Fibroblast of the conjunctiva (primary cell): ENCODE measurements around the gene MOB2.

Experiments
- DNase-seq: peaks from one replicate; pipeline ENCODE4 v3.0.0-alpha.2; 2010; ENCODE audit warnings: low read depth

The MOB2 gene, protein sequence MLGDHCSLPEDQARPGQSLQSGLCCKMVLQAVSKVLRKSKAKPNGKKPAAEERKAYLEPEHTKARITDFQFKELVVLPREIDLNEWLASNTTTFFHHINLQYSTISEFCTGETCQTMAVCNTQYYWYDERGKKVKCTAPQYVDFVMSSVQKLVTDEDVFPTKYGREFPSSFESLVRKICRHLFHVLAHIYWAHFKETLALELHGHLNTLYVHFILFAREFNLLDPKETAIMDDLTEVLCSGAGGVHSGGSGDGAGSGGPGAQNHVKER

DNA sequence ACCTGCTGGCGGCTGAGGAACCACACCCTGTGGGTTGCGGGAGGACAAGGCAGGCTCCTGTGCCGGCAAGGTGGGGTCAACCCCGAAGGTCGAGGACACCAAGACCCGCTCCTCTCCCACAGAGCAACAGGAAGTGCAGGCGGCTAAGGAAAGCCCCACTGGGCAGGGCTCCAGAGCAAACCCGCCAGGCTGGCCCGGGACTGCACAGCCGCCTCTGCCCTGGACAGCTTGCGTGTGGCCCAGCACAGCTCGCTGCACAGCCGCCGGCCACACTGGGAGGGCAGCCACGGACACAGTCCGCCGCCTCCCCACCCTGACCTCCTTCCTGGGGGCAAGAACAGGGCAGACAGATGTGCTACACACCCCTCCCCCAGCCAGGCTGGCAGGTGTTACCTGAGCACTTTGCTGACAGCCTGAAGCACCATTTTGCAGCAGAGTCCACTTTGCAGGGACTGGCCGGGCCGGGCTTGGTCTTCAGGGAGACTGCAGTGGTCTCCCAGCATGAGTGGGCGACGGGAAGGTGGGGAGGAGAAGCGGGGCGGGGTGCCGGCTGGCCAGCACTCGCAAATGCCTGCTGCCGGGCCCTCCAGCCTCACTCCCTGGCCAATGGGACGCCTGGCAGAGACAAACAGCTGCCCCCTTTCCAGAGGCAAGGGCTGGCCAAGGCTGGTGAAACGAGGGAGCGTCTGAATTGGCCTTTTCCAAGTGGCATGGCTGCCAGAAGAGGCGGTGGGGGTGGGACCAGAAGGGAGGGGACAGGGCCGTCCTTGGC lies at the start of gene MOB2:
Gene MOB2, minus strand, starts transcription at position 726 of the 772 bp plus-strand sequence. Its CDS starts 223 bp downstream, at position 503.
- no peak for DNase-seq

DNA sequence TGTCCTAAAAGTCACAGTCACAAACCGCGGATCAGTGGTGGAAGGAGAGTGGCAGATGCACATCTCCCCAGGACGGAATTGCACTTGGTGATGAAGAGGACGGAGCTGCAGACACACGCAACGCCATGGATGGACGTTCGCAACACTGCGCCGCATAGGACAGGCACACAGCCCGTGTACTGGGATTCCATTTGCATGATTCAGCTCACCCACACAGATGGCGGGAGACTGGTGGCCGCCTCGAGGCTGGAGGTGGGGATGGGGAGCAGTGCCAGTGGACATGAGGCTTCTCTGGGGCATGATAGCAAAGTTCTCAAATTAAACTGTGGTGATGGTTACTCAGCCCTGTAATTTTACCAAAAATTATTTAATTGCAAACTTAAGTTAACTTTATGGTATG lies 48.1 kb upstream of the MOB2 start:
- DNase-seq: no peak

DNA sequence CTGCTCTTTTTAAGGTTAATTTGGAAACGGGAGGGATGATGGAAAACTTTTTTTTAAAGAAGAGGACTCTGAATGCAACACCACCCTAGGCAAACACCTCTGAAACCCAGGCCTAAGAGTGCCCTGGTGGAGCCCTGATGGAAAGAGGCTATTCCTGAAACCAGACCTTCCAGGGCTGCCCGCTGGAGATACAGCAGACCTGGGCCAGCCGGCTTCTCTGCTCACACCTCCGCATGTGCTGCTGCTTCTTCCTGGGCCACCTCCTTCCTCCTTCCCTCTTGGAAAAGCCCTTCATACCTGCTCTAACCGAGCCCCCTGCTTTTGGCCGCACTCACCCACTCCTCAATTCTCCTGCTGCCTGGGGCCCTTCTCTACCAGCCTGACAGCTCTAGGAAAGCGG lies 47.6 kb upstream of the MOB2 start:
- no peak for DNase-seq

DNA sequence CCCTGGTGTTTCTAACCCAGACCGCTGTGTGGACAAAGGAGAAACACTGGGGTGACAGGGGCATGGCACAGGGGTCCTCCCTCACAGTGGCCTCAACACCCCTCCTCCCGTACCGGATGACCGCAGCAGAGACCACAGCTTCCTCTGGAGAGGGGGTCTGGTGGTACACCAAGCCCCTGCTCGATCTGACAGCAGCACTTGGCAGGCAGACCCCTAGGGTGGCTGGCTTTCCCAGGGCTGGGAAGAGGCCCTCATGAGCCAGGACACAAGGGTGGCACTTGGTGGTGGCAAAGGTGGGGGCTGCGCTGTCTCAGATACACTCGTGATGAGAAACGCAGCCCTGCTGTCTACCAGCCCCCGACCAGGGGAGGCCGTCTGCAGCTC lies 46.8 kb upstream of the MOB2 start:
- no peak for DNase-seq

DNA sequence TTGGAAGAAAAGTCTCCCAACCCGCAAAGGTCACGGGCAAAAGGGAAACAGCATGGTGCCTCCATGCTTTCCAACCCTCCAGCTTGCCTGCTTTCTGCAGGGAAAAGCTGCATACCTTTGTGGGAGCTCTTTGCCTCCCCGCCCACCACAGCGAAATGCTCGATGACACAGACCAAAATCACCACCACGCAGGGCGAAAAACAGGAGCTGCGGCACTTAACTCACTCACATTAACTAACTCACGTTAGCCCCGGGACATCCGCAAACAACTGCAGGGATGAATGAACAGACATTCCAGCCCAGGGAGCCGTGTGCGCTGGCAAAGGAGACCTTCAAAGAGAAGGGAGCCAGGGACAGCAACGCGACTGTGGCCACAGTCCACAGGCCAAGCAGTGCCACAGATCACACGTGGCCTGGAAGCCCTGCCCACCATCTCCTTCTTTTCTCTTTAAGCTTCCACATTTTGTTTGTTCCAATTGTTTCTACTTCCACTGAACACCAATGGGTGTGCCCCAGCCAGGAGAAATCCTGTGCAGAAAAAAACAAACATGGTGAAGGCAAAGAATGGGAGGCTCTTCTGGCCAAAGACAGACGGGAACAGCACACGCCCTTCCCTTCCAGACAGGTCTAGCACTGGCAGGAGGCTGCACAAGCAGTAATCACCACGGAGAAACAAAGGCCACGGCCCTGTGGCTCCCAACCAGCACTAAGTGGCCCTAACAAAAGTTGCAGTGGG lies 46.2 kb upstream of the MOB2 start:
- DNase-seq: no peak

DNA sequence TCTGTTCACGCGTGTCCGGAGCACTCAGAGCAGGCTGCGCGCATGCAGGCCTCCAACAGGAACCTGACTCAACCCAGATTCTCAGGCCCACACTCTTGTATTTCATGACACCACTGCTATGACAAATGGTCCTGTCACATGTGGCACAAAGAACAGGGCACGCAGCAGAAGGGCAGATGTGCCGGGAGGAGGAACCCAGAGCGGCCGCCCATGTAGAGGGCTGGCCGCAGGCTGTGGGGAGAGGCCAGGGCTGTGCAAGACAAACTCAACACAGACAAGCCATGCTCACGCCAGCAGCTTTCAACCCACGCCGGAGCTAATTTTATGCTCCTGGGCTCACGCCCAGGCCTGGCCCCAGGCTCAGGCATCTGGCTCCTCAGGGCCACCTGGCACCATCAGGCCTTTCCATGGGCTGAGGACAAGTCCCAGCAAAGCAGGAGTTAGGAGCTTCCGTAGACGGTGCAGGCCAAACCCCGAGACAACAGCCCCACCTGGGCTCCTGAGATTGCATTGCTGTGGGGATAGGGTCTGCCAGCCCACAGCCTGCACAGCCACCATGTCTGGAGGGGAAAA lies 45.5 kb upstream of the MOB2 start:
- no peak for DNase-seq

DNA sequence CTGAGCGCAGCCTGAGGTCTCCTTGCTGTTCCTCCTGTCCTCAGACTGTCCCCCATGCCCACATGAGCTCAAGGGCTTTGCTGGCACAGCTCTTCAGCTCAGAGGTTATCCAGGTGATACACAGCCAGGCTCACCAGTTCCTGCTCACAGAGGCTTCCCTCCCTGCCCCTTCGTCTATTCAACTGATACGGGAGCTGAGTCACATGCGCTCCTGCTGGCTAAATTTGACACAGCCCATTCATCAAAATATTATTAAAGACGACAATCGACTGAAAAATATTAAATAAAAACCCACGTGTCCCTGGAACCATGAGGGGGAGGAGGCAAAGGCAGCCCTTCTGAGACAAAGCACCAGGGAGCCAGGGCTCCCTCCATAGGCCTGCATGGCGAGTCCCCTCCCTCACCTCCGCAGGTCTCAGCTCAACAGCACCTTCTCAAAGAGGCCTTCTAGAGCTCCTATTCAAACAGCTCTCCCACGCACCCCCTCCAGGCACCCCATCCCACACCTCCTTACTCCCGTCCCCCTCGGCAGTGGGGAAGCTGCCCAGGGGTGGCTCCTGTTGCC lies 45.0 kb upstream of the MOB2 start:
- DNase-seq: no peak

DNA sequence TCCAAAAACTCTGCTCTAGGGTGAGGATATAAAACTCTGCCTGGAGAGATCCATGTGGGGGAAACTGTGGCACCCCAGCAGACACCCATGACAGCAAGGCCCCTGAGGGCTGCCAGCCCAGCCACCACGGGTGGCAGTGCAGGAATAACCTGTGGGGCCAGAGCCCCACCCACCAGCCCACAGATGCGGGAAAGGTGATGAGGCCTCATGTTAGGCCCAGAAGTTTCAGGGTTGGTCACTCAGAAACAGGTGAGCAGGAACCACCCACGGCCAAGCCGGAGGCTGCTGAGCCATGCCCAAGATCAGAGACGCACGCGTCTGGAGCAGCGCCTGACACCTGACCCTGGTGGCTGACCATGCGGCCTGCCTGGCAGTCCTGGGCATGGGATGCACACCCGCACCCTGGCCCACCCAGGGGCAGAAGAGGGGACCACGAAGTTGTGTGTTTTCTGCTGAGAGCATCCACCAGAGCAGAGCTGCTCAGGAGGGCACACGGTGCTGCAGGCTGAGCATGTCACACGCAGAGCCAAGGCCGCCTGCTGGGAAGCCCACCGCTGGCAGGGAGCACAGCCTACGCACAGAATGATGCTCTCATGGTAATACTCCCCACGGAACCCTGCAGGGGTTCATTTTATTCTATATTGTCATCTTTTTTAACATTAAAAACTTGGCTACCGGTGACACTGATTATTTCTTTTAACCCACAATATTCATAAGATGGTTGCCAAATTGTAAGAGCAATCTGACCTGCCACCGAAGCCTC lies 44.3 kb upstream of the MOB2 start:
- no peak for DNase-seq

DNA sequence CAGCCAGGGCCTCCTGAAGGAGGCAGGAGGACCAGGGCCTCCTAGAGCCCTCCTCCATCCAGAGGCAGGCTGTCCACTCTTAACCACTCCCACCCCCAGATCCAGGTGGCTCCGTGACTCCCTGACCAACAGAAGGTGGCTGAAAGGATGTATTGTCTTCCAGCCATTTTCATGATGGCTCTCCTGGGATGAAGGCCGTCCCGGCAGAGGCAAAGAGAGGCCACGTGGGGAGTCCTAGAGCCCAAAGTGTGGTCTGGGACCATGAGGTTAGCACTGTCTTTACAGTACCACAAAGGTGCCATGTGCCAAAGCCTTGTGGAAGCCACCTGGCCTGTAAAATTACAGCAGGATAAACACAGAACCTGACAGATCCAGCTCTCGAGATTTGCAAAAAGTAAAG lies 43.2 kb upstream of the MOB2 start:
- no peak for DNase-seq

DNA sequence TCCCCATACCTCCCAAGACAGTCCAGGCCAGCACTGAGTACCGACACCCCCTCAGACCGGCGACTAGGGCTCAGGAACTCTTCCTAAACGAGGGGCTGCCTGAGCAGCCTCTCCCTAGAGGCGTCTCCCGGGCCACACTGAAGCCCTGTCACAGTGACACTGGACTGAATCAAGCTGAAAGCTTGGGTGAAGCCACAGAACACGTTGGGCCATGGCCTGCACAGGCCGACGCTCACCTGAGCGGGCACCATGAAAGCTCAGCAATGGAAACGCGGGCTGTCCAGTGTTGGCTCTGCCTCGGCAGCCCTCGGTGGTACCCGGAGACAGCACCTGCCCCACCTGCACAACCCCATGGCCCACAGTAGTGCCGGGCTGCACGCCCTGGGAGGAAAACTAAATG lies 42.7 kb upstream of the MOB2 start:
- no peak for DNase-seq

DNA sequence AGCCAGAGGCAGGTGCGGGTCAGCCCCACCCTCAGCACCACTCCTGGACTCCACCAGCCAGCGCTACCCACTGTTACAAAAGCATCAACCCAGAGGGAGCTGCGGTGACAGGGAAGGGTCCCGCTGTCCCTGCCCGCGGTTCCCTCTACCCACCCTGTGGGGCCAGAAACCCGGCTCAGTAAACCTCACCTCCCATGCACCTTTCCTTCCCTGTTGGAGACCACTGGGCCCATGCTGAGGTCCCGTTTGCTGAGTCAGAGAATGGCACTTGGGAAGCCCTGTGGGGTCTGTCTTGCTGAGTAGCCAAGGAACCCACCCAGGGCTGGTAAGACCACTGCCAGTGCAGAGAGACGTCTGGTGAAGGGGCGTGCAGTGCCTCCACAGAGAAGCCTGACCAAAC lies 42.1 kb upstream of the MOB2 start:
- no peak for DNase-seq

DNA sequence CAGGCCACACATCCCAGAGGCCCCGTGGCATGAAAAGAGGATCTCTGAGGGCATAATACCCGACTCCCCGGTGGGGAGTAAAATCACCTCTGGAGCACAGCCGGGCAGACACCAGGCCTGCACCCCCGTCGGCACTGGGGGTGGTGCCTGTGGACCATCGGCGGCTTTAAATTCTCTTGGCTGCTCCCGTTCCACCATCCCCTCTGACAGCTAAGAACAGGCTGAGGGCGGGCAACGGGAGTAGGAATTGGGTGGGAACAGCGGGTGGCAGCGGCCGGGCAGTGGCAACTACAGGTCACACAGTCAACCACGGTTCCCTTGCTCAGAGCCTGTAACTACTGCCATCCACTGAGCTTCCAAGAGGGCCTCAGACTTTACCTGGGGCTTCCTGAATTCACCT lies 40.2 kb upstream of the MOB2 start:
- no peak for DNase-seq

DNA sequence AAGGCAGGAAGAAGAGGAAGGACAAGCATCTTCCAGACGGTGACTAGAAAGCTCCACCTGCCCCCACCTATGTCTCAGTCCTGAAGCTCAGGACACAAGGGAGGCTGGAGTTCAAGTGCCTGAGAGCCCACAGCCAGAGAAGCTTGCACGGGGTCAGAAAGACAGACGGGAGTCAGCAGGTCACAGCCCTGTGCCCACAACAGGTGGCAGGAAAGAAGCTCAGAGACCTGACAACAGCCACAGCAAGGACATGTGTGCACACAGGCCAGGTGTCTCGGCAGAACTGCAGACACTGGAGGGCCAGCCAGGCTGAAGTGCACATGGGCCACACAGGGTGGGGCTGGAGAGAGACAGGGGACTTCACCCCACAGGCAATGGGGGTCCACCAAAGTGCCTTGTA lies 37.2 kb upstream of the MOB2 start:
- DNase-seq: no peak

DNA sequence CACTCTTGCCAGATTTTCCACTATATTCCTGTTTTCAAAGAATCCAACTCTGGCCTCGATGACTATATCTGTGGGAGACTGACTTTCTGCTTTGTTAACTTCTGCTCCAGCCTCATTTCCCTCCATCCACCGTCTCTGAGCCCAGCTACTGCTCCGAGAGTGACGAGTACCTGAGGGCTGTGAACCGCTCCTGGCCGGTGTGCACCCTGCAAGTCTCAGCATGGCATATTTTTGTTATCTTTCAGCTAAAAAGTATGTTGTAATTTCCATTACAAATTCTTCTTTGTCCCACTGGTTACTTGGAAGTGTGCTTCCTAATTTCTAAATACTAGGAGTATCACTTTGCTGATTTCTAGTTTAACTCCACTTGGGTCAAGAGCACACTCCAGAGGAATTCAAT lies 36.5 kb upstream of the MOB2 start:
- DNase-seq: no peak

DNA sequence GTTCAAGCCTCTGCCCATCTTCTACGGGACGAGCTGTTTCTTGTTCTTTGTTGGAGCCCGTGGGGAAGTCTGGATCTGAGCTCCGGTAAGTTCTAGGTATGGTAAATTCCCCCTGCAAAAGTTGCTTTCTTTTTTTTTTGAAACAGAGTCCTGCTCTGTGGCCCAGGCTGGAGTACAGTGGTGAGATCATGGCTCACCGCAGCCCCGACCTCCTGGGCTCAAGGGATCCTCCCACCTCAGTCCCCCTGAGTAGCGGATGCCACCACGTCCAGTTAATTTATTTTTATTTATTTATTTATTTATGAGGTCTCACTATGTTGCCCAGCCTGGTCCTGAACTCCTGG lies 35.5 kb upstream of the MOB2 start:
- DNase-seq: no peak

DNA sequence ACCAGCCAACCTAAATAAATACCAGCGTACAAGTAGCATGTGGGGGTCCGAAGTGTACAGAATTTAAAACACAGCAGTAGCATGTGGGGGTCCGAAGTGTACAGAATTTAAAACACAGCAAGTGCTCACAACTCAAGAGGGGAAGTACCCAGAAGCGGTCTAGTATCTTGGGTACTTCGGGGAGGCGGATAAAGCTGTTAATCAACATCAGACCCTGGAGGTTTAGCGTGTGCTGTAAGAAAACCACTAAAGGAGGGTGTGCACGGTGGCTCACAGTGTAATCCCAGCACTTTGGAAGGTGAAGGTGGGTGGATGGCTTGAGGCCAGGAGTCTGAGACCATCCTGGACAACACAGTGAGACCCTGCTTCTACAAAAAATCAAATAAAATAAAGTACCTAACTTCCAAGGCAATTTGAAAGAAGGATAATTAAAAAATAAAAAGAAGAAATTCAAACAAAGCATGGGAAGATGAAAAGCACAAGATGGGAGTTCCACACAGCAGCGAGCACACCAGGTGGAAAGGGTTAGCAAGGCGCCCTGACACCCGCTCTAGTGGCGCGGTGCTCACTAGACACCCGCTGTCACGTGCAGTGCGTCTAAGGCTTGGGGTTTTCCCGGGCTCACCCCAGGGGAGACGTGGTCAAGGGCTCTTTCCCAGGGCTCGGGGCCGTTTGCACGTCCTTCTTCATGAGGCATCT lies 35.0 kb upstream of the MOB2 start:
- no peak for DNase-seq

DNA sequence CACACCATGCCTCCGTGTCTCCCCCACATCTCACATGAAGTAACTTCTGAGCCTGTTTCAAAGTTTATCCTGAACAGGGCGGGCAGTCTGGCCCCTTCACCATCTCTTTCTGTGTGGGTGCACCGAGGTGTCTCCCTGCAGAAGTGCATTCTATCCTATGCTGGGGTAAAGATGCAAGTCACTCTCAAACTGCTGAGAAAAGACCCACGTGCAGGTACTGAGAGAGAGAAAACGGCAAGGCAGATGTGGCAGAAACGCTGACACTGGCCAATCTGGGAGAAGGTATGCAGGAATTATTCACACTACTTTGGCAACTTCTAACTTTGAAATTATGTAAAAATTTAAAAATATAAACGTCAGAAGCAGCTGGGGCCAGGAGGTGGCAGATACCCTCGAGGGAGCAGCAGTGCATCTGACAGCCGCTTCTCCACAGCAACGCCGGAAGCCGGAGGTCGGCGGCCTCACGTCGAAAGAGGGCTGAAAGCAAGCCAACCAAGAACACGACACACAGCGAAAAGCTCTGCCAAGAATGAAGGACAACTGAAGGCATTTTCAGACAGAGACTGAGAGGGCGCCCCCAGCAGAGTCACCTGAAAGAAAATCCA lies 34.2 kb upstream of the MOB2 start:
- no peak for DNase-seq

DNA sequence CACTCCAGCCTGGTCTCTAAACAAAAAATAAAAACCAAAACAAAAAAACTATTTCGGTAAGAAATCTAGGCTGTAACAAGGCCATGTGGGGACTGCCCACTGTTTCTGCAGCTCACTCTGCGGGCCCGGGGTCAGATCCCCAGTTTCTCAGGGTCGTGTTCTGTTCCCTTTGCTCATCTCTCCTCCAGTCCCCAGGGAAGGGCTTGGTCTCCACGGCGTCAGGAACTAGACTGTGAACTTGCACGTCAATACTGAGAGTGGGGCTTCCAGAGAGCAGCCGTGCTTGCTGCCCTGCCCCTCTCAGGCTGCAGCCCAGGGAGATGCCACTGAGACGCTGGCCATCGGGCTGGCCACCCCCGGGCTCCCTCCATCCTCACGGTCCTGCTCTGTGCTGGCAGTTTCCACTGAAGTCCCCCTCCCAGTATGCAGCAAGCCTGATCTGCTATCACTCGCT lies 33.7 kb upstream of the MOB2 start:
- no peak for DNase-seq

DNA sequence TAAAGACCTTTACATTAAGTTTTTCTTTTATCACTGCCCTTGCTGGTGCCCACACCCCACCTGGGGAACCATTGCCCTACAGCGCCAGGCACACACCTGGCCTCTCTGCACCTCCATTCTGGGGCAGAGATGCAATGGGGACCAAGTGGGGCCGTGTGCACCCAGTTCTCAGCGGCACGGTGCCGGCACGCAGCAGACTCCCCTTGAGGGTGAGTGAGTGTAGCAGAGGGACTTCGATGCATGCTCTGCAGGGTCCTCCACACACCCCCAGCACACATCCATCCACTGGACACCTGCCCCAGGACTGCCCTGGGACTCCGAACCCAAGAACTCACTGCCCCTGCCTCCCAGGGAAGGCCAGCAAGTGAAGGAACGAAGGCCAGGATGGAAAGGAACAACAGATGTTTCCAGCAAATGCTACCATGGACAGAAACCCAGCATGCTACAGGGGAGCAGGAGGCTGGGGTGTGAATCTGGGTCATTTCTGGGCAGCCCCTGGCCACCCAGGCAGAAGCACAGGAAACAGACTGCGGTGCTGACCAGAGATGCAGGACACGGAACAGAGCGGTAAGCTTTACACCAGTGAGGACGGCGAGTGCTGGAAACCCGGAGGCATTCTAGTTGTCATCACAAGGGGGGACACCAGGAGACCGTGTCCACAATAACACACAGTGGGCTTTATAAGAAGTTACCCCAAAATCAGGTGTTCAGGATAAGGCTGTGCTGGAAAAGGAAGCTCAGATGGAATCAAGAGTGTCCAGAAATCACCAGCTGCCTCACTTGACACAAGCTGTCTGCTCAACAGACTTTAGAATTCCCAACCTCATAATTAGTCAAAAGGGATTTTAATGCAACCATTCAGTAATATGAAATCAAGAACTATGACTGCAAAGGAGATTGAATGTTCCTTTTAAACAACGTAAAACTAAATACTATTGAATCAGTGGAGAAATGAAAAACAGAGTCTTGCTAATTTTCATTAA lies 32.7 kb upstream of the MOB2 start:
- no peak for DNase-seq

DNA sequence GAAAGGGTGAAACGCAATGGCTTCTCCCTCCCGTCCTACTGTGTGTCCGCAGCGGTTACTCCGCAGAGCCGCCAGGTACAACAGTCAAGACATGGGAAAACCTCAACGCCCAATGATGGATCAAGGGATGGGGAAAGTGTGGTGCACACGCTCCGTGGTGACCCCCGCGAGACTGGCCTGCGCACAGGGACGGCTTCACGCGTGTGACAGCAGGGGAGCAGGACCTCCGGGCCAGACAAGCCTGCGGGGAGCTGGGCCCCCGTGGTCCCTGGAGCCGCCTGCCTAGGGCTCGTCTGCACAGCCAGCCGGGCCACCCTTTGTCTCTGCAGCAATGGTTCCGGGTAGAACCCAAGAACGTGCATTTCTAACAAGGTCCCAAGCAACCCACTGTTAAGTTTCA lies 31.7 kb upstream of the MOB2 start:
- no peak for DNase-seq
